GM18520 (cell line): ENCODE measurements around the gene CLECL1.
"Not testable (repeated sequence)": the region's sequence is repeated elsewhere in the genome, so short reads cannot be mapped to it uniquely, and the experiment has no call there.

Experiments
- ATAC-seq: cut with Tn5 transposase; IDR thresholded peaks from one replicate; pipeline ENCODE4 v1.9.1; 2021; ENCODE audit not compliant: unreplicated experiment

The CLECL1 gene

GRCh38 chr12:9698681-9699080 lies 34.2 kb downstream of the CLECL1 start:
- ATAC-seq = no peak

DNA sequence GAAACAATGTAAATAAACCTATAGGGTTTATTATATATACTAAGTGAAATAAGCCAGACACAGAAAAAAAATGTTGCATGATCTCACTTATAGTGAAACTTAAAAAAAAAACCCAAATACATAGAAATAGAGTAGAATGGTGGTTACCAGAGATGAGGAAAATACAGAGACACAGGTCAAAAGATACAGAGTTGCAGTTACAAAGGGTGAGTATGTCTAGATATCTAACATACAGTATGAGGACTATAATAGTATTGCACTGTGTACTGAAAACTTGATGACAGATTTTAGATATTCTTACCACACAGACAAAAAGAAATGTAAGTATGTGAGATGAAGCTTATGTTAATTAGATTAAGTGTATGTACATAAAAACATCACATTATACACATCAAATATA lies 35.3 kb downstream of the CLECL1 start:
- no peak for ATAC-seq

- ATAC-seq = not testable (repeated sequence)
Measured at GRCh38 chr12:9695661-9696060, 37.2 kb downstream of the CLECL1 start.

GRCh38 chr12:9695150-9695549 lies 37.7 kb downstream of the CLECL1 start:
- not testable (repeated sequence) for ATAC-seq

GRCh38 chr12:9694241-9694640 lies 38.7 kb downstream of the CLECL1 start:
- ATAC-seq = no peak

DNA sequence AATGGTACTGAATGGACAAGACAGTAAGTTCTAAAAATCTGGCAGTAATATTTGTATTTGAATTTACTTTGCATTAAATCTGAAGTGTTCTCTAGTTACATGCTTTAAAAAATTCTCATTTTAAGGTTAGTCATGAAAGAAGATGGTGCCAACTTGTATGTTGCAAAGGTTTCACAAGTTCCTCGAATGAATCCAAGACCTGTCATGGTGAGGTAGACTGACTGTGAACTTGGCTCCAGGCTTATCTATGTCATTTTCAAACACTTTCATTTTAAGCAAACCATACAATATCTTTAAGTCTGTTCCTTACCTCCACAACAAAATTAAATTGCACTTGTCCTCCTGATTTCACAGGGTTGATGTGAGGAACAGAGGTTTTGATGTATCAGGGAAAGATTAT lies 40.0 kb downstream of the CLECL1 start:
- no peak for ATAC-seq

GRCh38 chr12:9687228-9687627 lies 45.7 kb downstream of the CLECL1 start:
- no peak for ATAC-seq

GRCh38 chr12:9685915-9686314 lies 47.0 kb downstream of the CLECL1 start:
- ATAC-seq = no peak

- not testable (repeated sequence) for ATAC-seq
Measured at GRCh38 chr12:9685366-9685765, 47.5 kb downstream of the CLECL1 start.

- ATAC-seq = not testable (repeated sequence)
Measured at GRCh38 chr12:9682949-9683348, 49.9 kb downstream of the CLECL1 start.

DNA sequence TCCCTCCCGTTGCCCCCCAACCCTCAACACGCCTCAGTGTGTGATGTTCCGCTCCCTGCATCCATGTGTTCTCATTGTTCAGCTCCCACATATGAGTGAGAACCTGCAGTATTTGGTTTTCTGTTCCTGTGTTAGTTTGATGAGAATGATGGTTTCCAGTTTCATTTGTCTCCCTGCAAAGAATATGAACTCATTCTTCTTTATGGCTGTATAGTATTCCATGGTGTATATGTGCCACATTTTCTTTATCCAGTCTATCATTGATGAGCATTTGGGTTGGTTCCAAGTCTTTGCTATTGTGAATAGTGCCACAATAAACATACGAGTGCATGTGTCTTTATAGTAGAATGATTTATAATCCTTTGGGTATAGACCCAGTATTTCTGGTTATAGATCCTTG lies 50.4 kb downstream of the CLECL1 start:
- ATAC-seq = not testable (repeated sequence)

GRCh38 chr12:9674226-9674590 lies 58.7 kb downstream of the CLECL1 start:
- no peak for ATAC-seq

GRCh38 chr12:9673404-9674225 lies 59.3 kb downstream of the CLECL1 start:
- no peak for ATAC-seq
